NCI-H2107 (cell line): ENCODE results near the gene CAVIN2.

Experiments used
- DNase-seq: peaks from one replicate; lab custom pipeline; 2025; lab: John Stamatoyannopoulos, UW

The CAVIN2 gene, protein sequence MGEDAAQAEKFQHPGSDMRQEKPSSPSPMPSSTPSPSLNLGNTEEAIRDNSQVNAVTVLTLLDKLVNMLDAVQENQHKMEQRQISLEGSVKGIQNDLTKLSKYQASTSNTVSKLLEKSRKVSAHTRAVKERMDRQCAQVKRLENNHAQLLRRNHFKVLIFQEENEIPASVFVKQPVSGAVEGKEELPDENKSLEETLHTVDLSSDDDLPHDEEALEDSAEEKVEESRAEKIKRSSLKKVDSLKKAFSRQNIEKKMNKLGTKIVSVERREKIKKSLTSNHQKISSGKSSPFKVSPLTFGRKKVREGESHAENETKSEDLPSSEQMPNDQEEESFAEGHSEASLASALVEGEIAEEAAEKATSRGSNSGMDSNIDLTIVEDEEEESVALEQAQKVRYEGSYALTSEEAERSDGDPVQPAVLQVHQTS

DNA sequence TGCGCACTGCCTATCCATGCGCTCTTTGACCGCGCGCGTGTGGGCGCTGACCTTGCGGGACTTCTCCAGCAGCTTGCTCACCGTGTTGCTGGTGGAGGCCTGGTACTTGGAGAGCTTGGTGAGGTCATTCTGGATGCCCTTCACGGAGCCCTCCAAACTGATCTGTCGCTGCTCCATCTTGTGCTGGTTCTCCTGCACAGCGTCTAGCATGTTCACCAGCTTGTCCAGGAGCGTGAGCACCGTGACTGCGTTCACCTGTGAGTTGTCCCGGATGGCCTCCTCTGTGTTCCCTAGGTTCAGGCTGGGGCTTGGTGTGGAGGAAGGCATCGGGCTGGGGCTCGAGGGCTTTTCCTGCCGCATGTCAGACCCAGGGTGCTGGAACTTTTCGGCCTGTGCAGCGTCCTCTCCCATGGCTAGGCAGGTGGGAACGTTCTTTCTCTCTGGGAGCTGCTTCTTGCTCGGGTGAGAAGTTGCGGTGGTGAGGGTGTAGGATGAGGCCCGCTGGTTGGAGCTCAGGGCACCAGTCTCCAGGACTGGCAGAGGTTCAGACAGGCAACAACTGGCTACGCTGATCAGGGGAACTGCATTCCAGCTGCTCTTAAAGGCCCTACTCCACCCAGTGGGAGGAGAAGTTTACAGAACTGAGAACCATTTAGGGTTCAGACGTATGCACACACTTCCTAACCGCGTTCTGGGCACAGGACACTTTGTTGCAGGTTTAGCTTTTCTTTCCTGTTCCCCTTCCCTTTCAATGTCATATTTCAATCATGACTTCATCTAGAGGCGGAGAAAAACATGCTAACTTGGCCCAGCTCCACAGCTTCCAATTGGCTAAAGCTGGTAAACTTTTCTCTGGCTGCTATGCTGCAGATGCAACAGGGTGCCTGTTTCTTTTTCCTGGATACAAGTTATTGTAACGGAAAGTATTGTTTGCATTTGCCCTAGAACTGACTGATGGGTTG is at the start of gene CAVIN2:
CAVIN2 (minus strand) TSS at position 574 of the 962 bp plus-strand sequence; CDS start at position 411, 163 bp downstream.
- DNase-seq, result no peak

DNA sequence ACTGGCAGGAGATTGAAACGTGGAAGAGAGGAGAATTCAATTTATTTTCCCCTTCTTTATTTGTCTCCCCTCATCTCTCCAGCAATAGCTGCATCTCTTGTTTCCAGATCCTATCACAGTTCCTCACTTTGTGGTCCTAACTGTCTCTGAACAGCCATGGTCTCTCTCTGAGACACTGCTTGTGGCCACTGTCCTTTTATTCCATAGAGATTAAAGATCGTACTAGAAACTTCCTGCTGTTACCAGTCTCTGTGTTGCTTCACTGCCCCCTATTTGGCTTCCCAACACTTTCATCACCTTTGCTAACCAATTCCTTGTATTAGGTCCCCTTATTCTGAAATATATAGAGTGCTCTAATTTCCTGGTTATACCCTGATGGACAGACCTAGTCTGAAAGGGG is 48.9 kb upstream of the CAVIN2 start:
- DNase-seq, result no peak

DNA sequence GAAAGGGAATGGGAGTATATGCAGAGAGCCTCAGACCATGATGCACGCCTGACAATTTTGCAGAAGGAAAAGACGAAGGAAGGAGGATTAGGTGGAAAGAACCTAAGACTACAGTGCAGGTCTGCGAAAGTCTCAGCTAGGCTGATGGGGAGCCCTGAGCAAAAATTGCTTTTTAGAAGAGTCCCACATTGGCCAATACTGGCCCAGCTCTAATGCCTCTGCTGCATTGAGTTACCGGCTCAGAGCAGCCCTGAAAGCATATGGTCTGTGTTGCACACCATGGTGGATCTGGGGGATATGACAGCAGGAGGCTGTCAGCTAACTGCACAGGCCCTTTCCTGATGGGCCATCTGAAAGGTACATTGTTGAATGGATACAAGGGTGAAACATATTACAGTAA is 48.3 kb upstream of the CAVIN2 start:
- no peak for DNase-seq

DNA sequence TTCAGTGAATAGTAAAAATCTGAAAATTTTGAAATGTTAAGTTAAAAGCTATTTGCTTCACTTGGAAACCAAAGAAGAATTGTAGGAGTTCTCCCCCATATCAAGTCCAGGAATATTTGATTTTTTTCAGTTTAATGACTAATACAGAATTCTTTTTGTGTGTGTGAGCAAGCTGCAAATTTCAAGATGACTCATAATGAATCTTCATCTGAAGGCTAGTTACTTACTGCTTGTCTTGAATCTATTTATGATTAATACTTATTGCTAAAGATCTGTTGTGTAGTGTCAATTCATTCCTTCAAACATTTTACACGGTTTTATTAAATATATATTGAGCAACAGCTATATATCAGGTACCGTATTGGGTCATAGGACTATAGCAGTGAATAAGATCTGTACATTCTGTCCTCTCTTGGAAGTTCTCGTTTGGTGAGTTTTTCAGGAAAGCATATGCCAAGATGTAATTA is 47.8 kb upstream of the CAVIN2 start:
- no peak for DNase-seq

DNA sequence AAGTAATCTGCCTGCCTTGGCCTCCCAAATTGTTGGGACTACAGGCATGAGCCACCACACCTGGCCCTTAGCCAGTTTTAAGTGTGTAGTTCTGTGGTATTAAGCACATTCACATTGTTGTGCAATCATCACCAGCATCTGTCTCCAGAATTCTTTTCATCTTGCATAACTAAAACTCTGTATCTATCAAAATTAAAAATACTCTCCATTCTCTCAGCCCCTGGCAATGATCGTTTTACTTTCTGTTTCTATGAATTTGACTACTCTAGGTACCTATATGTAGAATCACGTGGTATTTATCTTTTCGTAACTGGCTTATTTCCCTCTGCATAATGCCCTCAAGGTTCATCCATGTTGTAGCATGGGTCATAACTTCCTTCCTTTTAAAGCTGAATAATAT is 45.5 kb upstream of the CAVIN2 start:
- no peak for DNase-seq

DNA sequence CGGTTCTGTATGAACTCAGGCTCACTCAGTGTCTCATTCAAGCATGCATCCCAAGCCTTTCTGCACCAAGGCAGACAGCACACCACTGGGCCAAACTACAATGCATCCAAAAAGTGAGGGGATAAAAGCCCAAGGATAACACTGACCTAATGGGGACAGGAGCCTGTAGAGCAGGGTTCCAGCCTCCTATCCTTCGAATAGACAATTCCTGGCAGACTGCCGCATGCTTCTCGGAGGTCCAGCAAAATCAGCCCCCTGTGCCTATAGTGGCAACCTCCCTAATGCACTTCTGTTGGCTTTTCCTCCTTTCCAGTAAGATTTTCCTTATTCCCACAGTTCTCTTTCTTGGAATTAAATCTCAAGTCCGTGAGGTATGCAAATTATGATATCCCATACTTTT is 44.8 kb upstream of the CAVIN2 start:
- DNase-seq, result no peak

DNA sequence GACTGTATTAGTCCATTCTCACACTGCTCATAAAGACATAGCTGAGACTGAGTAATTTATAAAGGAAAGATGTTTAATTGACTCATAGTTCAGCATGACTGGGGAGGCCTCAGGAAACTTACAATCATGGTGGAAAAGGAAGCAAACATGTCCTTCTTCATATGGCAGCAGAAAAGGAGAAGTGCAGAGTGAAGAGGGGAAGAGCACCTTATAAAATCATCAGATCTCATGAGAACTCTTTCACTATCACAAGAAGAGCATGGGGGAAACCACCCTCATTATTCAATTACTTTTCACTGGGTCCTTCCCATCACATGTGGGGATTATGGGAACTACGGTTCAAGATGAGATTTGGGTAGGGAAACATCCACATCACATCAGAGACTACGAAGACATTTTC is 43.0 kb upstream of the CAVIN2 start:
- no peak for DNase-seq

DNA sequence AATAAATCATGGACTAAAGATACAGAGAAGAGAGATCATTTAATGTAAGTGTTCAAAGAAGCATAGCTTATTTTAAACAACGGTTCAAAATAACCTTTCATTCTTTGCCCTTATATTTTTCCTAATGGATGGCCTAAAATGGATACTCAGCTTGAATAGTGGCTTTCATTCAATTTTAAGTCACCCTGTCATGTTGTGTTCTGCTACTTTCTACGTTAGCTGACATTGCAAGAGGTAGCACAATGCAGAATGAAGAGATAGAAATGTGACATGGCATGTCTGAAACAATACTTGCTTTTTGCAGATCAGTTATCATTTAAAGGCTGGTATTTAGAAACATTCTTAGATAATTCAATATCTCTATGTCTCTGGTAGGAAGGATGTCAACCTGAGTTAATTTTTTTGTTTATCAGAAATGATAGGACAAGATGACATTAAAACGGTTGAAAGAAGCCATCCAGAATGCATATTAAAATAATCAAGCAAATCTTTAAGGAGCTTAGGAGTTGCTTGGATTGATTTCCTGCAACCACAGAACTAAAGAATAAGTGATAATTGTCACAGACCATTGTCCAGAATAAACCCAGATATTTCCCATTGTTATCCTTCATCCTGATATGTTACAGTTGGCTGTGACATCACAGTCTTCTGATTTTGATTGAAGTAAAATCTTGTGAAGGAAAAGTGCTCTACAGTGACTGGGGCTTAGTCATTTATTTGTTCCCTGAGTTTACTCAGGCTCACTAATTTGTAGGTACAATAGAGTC is 41.7 kb upstream of the CAVIN2 start:
- no peak for DNase-seq

DNA sequence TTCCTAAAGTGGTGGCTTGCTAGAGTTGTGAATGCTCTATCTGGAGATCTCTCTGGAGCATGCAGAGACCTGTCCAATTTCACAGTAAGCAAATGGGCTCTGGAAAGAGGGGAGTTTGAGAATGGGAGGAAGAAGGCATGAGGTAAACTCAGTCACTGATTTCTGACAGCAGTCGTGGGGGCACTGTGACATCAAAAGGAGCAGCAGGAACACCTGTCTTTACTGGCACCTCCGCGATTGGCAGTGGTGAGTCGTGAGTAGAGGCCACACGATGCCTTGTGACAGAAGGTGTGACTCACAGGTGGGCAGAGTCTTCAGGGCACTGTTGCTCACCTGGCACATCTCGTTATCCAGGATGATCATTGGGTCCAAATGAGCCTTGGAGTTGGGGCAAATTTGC is 38.8 kb upstream of the CAVIN2 start:
- no peak for DNase-seq

DNA sequence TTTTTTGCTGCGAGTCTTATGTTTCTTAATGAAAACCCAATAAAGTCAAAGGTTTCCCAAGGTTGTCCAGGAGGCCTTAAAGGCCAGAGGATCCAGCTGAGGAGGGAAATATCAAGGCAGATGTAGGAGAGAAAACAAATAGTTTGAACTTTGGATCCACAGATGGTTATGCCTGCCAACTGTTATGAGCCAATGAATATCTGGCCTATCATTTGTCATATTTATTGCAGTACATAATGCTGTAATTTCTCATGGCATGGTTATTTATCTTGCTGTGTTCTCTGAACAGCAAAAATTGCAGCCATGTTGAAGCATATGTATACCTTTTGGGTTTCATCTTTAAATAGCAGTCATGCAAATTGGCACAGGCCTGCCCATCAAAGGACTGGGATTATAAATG is 38.2 kb upstream of the CAVIN2 start:
- no peak for DNase-seq

DNA sequence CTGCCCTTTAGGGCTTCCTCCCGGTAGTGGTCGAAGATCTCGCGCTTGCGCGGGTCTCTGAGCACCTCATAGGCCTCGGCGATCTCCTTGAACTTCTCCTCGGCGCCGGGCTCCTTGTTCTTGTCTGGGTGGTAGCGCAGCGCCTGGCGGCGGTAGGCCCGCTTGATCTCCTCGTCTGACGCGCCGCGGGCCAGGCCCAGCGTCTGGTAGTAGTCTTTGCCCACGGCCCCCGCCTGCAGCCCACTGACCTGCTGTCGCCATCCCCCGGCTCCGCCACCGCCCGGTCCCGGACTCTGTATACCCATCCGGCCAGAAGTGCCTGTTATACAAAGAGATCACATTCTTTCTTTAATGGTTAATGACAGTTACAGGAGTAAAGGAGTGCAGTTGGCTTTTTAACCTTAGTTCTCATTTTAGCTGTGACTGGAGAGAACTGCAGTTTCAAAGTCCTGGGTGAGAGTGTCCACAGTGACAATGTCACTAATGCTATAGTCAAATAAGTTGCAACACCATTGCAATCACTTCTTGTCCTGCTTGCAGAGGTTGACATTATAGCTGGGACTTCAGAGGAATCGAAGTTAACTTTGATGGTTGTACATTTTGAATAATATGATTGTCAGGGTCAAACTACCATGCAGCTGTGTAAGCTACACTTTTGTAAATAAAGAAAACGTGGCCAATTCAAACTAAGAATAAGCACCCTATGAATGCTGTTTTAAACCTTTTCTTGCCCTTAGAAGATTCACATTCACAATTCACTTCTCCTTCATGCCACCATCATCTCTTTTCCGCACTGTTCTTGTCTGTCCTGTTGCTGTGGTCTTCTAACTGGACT is 35.3 kb upstream of the CAVIN2 start:
- no peak for DNase-seq

DNA sequence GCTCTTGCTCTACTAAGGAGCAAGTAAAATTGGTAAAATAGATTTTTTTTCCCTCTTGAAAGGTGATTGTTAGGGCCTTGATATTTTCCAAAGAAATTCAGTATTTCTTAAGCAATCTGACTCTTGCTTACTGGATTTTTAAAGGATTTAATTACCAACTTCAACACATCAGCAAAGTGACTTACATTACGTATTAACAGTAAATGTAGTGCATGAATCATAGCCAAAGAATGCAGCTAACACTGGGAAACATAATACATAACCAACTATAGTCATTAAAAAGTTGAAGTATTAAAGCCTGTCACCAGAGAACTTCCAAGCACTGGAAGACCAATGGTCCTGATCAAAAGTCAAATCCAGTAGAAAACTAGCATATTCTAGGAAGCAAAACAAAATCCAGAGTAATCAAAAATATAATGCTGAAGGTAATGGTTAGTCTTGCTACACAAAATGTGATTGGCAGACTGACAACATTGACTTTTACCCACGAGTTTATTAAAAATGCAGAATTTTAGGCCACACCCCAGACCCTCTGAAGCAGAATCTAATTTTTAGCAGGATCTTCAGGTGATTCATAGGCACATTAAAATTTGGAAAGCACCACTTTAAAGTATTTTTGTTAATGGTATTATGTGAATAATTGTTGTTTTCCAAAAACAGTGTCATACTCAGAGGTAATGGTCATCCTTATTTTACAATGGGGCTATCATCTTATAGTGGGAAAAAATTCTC is 31.8 kb upstream of the CAVIN2 start:
- DNase-seq, result no peak

DNA sequence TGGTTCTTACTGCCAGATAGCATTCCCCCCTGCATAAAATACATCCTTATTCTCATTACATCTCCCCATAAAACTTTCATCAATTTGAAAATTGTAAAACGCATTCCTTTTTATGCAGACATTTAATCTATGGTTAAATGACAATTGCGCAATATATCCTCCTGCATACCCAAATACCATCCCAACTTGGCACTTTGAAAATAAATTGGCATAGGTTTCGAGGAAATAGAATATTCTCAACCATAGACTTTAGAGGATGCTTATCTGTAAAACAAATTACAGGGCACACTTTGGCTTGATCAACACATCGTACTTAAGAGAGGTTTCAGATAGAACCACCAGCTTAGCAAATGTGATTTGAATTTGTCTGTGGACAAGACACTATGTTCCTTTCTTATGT is 31.0 kb upstream of the CAVIN2 start:
- no peak for DNase-seq

DNA sequence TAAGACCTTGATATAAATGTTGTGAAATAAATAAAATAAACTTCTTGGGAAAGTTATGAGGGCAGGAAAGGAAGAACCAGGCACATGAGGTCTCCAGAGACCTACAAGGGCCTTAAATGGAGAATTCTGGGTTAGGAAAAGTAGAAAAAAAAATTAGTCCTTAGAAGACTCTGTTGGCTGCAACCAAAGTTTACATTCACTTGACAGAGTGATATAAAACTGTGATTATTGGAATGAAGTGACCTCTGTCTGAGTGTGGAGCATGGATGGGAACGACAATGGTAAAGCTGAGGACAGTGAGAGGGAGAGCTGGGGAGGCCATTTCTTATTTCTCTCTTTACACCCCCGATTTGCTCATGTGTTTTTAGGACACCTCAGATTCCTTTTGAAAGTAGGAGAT is 29.0 kb upstream of the CAVIN2 start:
- no peak for DNase-seq

DNA sequence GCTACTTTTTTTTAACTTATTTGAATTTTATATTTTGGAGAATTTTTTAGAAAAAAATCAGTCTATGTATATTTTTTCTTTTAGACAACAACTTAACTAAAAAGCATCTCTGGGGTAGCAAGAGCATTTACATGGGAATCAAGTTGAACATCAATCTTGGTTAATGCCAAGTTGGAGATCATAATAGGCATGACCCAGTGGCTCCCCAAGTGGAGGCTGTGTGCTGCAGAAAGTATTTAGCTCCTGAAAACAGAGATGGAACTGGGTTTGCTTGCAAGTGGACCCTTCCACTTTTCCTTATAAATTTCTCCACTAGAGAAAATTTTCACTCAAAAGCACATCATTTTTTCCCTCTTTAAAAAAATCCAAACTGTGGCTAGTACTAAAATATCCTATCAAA is 23.9 kb upstream of the CAVIN2 start:
- no peak for DNase-seq

DNA sequence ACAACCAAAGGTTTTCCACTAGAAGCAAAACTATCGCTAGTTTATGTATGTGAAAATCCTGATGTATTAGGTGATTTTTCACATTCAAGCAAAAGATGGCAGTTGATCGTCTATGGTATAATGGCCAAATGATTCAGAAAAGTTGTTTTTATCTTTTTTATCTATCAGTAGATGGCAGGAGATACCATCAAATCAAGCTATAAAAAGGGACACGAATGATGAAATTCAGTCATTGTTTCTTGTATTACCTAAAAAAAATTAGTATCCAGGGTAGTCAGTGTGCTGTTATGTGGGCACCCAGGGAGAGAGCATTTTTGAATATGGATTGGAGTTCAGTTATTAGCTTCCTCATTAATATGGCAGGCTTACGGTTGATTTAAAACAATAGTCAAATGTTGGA is 22.9 kb upstream of the CAVIN2 start:
- no peak for DNase-seq

DNA sequence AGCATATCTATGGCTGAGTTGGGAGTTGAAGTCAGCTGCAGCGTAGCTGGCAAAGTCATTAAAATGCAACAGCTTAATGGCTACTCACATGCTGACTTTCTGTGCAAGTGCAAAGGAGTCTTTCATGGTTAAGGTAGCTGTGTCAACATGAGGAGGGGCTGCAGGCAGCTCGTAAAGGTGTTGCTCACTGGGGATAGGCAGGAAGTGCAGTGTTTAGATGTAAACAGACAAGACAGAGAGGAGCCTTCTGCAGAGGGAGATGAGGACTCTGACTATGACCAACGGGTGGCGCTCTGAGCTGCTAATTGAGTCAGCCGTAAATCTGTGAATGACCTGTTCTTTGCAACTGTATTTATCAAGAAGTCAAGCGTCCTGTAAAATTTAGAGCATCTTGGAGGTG is 22.3 kb upstream of the CAVIN2 start:
- DNase-seq, result no peak

DNA sequence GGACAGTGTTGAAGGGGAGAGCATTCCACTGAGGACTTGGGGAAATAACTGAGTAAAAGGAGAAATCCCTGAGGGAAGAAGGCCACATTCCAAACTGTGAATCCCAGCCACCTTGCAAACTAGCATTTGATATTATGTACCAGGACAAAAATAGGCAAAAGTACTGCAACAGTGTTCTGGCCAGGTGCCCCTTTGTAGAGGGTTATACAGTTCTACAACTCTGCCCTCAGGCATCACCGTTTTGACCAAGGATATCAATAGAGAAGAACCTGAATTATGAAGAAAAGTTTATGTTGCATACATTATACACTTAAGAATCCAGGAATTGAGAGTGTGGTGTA is 20.6 kb upstream of the CAVIN2 start:
- DNase-seq, result no peak

DNA sequence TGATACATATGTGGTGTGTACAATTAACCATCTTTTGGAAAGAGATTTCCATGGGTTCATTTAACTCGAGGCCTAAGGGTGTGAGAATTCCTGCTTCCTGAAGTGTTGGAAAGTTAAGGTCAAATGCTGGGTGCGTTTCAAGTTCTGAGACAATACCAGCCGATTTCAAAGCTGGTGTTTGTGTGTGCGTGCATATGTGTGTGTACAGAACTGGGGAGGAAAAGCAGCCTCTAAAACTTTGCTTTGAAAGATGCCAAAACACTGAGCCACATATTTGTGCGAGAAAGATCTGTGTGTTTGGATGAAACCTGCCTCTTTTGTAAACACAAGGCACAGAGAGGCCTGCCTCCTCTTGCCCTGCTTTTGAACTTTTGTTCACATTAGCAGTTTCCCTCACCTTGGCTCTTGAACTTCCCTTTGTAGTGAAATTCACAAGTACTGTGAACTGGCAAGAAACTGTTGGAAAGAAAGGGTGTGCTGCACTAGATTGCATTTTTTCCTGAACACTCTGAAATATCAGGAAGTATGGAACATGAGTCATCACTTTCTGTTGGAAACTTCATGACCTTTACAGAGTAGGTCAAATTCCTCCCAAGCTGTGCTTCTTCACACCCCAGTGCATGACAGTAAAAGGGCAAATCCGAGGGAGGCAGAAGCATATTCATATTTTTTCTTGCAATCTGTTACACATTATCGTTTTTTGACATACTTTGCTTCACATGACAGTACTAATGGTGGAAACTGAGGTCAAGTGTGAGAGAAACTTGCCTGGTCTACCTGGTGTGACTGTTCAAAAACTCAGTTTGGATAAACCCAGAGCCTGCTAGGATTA is 20.0 kb upstream of the CAVIN2 start:
- DNase-seq, result no peak

DNA sequence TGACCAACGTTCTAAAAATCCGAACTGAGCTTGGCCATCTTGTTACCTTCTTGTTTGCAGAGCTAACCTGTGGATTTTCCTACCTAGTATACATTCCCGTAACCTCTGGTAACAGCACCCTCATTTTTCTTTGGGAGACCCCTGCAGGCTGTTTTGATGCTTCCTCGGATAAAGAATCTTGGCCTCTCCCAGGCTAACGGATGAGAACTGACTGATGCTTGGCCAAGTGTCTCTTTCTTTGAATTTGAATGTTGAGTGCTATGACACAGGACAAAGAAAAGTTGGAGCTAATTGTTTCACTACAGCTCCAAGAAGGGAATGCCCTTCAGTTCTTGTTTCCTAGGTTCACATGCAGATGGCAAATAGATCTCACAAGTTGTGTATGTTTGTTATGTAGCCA is 19.3 kb upstream of the CAVIN2 start:
- no peak for DNase-seq
